ENCODE results near the gene GRIN3A. TPM values are rescaled to one million over a fixed set of nuclear protein-coding genes. Genes with fewer than 3 reads are reported as not detected.

Gene GRIN3A
- total and polyA plus RNA-seq, 9 of the 15 experiments (the other 6 are each of a cell fraction or from before 2014, with no cell fraction given), result 0.01 to 0.03 TPM; not detected in 7

DNA sequence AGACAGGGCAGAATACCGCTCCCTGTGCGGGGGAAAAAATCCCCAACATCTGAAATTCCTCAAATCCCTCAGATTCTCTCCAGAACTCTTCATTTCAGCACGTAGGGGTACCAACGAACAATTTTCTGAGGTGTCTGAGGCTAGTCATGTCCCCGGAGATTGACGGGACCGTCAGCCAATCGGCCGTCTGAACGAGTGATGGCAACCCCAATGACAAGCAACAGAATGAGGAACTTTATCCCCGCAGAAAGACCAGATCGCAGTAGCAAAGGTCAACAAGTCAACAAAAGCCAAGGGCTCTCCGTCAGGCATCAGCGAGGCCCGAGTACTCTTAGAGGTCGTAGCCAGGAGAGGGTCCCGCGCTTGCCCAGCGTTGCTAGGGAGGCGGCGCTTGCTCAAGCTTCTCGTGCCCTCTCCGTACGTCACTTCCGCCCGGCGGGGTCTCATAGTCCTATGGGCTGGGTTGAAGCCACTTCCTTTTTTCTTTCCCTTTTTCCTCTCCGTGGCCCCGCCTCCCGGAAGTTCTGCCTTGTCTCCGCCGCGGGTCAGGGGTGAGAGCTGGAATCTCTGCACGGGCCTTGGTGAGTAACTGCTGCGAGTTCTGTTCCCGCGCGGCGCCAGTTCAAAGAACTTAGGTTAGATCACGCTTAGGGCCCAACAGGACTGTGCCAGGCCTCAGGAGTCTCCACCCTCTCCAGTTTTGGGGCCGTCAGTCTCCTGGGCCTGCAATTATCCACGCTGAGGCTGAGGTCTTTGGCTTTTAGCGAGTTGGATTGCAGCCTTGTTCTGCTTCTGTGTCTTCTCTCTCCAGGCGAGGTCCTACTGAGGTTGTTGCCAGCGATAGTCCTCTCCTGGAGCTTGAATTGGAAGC is 204.9 kb downstream of the GRIN3A start, which contains the start of gene RNF20 (continued):
- no peak for TF ChIP-seq CEBPG (CRISPR knock-in tag; IDR thresholded peaks at IDR 0.05)
- peak in 1 of 2 experiments; percentile 71; a peak in 2 of 4 replicates for TF ChIP-seq CEBPG (tag; conservative IDR thresholded peaks at IDR 0.05 in 1 of 2, IDR thresholded peaks at IDR 0.05 in 1 of 2)
- peak; percentile 86 for TF ChIP-seq HCFC1 (IDR thresholded peaks at IDR 0.05; ENCODE audit: low read depth, low read length)
- TF ChIP-seq, protein P1, sequence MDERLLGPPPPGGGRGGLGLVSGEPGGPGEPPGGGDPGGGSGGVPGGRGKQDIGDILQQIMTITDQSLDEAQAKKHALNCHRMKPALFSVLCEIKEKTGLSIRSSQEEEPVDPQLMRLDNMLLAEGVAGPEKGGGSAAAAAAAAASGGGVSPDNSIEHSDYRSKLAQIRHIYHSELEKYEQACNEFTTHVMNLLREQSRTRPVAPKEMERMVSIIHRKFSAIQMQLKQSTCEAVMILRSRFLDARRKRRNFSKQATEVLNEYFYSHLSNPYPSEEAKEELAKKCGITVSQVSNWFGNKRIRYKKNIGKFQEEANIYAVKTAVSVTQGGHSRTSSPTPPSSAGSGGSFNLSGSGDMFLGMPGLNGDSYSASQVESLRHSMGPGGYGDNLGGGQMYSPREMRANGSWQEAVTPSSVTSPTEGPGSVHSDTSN (CRISPR knock-in tag; IDR thresholded peaks at IDR 0.05; ENCODE audit: low read depth), result peak; percentile 89
- TF ChIP-seq, protein P1 (tag; conservative IDR thresholded peaks at IDR 0.05; ENCODE audit: low read depth), result peak; percentile 98
- no peak for TF ChIP-seq ILF3 (IDR thresholded peaks at IDR 0.05; ENCODE audit: borderline replicate concordance)
- no peak for TF ChIP-seq ILK (tag; IDR thresholded peaks at IDR 0.05; ENCODE audit: borderline replicate concordance, low read depth)
- TF ChIP-seq, protein P2, sequence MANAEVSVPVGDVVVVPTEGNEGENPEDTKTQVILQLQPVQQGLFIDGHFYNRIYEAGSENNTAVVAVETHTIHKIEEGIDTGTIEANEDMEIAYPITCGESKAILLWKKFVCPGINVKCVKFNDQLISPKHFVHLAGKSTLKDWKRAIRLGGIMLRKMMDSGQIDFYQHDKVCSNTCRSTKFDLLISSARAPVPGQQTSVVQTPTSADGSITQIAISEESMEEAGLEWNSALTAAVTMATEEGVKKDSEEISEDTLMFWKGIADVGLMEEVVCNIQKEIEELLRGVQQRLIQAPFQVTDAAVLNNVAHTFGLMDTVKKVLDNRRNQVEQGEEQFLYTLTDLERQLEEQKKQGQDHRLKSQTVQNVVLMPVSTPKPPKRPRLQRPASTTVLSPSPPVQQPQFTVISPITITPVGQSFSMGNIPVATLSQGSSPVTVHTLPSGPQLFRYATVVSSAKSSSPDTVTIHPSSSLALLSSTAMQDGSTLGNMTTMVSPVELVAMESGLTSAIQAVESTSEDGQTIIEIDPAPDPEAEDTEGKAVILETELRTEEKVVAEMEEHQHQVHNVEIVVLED (CRISPR knock-in tag; IDR thresholded peaks at IDR 0.05), result no peak
- TF ChIP-seq CREM (IDR thresholded peaks at IDR 0.05; ENCODE audit: low read depth), result peak; percentile 97
- peak; percentile 96 for TF ChIP-seq RBM25 (IDR thresholded peaks at IDR 0.05; ENCODE audit: low read depth, low read length, severe bottlenecking)
- TF ChIP-seq JUND (IDR thresholded peaks at IDR 0.05; ENCODE audit: borderline replicate concordance, low read depth, low read length), result peak; percentile 57; the same call in 1 of the 2 replicates
- no peak for TF ChIP-seq JUND (tag; IDR thresholded peaks at IDR 0.05; ENCODE audit: borderline replicate concordance, low read depth, low read length)
- peak; percentile 91 for TF ChIP-seq CREB1 (IDR thresholded peaks at IDR 0.05)
- TF ChIP-seq CREB1 (CRISPR knock-in tag; IDR thresholded peaks at IDR 0.05), result peak; percentile 93
- TF ChIP-seq, protein P3, sequence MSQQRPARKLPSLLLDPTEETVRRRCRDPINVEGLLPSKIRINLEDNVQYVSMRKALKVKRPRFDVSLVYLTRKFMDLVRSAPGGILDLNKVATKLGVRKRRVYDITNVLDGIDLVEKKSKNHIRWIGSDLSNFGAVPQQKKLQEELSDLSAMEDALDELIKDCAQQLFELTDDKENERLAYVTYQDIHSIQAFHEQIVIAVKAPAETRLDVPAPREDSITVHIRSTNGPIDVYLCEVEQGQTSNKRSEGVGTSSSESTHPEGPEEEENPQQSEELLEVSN (IDR thresholded peaks at IDR 0.05; ENCODE audit: borderline replicate concordance in 1 of 2, extremely low read depth in 1 of 2, insufficient read depth in 1 of 2, insufficient read length in 1 of 2, low read depth in 1 of 2, low read length in 1 of 2, poor library complexity in 1 of 2, severe bottlenecking in 1 of 2), result peak in 1 of 2 experiments; percentile 65
- no peak for TF ChIP-seq ZNF644 (tag; IDR thresholded peaks at IDR 0.05; ENCODE audit: low read depth)
- TF ChIP-seq ZNF140 (CRISPR knock-in tag; IDR thresholded peaks at IDR 0.05), result no peak
- TF ChIP-seq NR1H2 (CRISPR knock-in tag; IDR thresholded peaks at IDR 0.05), result no peak
- TF ChIP-seq, protein P4, sequence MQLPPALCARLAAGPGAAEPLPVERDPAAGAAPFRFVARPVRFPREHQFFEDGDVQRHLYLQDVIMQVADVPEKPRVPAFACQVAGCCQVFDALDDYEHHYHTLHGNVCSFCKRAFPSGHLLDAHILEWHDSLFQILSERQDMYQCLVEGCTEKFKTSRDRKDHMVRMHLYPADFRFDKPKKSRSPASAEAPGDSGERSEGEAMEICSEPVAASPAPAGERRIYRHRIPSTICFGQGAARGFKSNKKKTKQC (CRISPR knock-in tag; IDR thresholded peaks at IDR 0.05), result peak; percentile 63; the same call in 1 of the 2 replicates
- no peak for TF ChIP-seq ZNF184 (CRISPR knock-in tag; IDR thresholded peaks at IDR 0.05)
- TF ChIP-seq ZBTB7A (IDR thresholded peaks at IDR 0.05; ENCODE audit: borderline replicate concordance, control insufficient read depth, low read depth, low read length), result no peak
